Liver (tissue), 2 donors: Measurements from ENCODE around the gene NDUFS3.

ENCODE experiments used
- EGR1 ChIP-seq, 2 donors: IDR thresholded peaks; 2 replicates each; pipeline ENCODE4 v1.6.1; 2016 to 2018; ENCODE audit warnings: antibody characterized with exemption in 2 of 2, low read depth in 2 of 2
- RAD21 ChIP-seq, 2 donors: IDR thresholded peaks; 2 replicates each; pipeline ENCODE4 v1.6.1; 2016; ENCODE audit warnings: antibody characterized with exemption in 2 of 2, mild to moderate bottlenecking in 2 of 2
- TAF1 ChIP-seq: conservative IDR thresholded peaks from 2 replicates; pipeline ENCODE4 v1.6.1; 2016; ENCODE audit warnings: antibody characterized with exemption, mild to moderate bottlenecking
- donor health status: healthy.

DNA sequence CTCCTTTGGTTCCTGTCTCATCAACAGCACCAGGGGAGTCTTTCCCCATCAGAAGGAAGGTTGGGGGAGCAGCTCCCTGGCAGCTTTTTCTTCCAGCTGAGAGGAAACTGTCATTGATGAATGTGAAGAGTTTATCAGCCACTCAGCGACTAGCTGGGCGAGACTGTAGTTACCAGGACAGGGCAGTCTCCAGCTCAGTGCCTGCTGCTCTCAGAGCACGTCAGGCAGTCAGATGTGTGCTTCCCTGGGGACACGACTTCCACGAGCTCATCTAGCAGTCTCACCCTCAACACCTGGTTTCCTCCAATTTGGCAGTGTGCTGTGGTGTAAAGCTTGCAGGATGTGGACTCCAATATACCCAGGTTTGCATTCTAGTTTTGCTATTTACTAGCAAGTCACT, 27.9 kb downstream of the NDUFS3 start:
- TF ChIP-seq RAD21 (IDR thresholded peaks at IDR 0.05) (no peak), EGR1 (IDR thresholded peaks at IDR 0.05; ENCODE audit: low read depth in 2 of 2) (no peak), TAF1 (no peak)
